CD4-positive, alpha-beta T cell treated with Interleukin-10 for 1 hour (primary cell): ENCODE results near the gene C12orf42.

Experiments used
- DNase-seq: peaks from one replicate; pipeline ENCODE4 v3.0.0-alpha.2; 2020

Gene C12orf42

GRCh38 chr12:103495469-103496456 is at the start of gene C12orf42:
TSS of gene C12orf42 (minus strand) at chr12:103495968. CDS start at chr12:103478426, 17,542 bp downstream.
- DNase-seq: peak; percentile 68

- no peak for DNase-seq
These were observed 46.3 kb upstream of the C12orf42 start for GRCh38 chr12:103542078-103542477.

- DNase-seq: no peak
These were observed 44.6 kb upstream of the C12orf42 start for GRCh38 chr12:103540319-103540718.

- DNase-seq: no peak
These were observed 42.6 kb upstream of the C12orf42 start for GRCh38 chr12:103538397-103538796.

- DNase-seq: no peak
These were observed 34.7 kb upstream of the C12orf42 start for GRCh38 chr12:103530307-103531066.

GRCh38 chr12:103529306-103529705 is 33.5 kb upstream of the C12orf42 start:
- no peak for DNase-seq

- DNase-seq: no peak
These were observed 28.6 kb upstream of the C12orf42 start for GRCh38 chr12:103524238-103524875.

- no peak for DNase-seq
These were observed 28.0 kb upstream of the C12orf42 start for GRCh38 chr12:103523771-103524170.

- DNase-seq: no peak
These were observed 25.0 kb upstream of the C12orf42 start for GRCh38 chr12:103520686-103521215.

GRCh38 chr12:103519632-103520031 is 23.9 kb upstream of the C12orf42 start:
- DNase-seq: no peak

GRCh38 chr12:103518899-103519298 is 23.1 kb upstream of the C12orf42 start:
- DNase-seq: no peak

GRCh38 chr12:103517161-103517560 is 21.4 kb upstream of the C12orf42 start:
- DNase-seq: no peak

GRCh38 chr12:103515341-103515740 is 19.6 kb upstream of the C12orf42 start:
- no peak for DNase-seq

- DNase-seq: no peak
These were observed 18.1 kb upstream of the C12orf42 start for GRCh38 chr12:103513875-103514274.

GRCh38 chr12:103505371-103506236 is 9.8 kb upstream of the C12orf42 start:
- DNase-seq: no peak

- no peak for DNase-seq
These were observed 8.8 kb upstream of the C12orf42 start for GRCh38 chr12:103504606-103505005.

- DNase-seq: peak; percentile 66
These were observed 8.0 kb upstream of the C12orf42 start for GRCh38 chr12:103503546-103504480.

GRCh38 chr12:103501447-103501846 is 5.7 kb upstream of the C12orf42 start:
- DNase-seq: no peak

- no peak for DNase-seq
These were observed 3.8 kb upstream of the C12orf42 start for GRCh38 chr12:103499571-103499970.

GRCh38 chr12:103498990-103499389 is 3.2 kb upstream of the C12orf42 start:
- DNase-seq: no peak
